H1 (cell line): ENCODE measurements around the gene DPEP1. TPM values are rescaled to one million over a fixed set of nuclear protein-coding genes. Genes with fewer than 3 reads are reported as not detected.

ENCODE experiments used
- CTCF ChIA-PET: fragments of 300-600 bp; sonication (Branson Sonifier 250); formaldehyde crosslinking; loops from one replicate; lab custom pipeline; 2021; ENCODE audit not compliant: partially characterized antibody; lab: Charles Lee
- POLR2A ChIA-PET: fragments of 300-600 bp; sonication (Branson Sonifier 250); formaldehyde crosslinking; loops from one replicate; lab custom pipeline; 2021; ENCODE audit warnings: inconsistent platforms; ENCODE audit not compliant: partially characterized antibody; lab: Charles Lee
- DNase-seq, 2 experiments: peaks; one replicate each; pipeline versions ENCODE4 v3.0.0 to v3.0.0-alpha.2; 2010 to 2022; ENCODE audit warnings: low spot score in 2 of 2, low read depth in 1 of 2, mixed read lengths in 1 of 2
- FAIRE-seq: peaks from 2 replicates; lab custom pipeline; 2011; peaks lifted over from hg19 to GRCh38; lab: Jason Lieb, UNC
- H2AFZ ChIP-seq: 2 replicates; pipeline ENCODE4 v1.8.1; 2012; ENCODE audit warnings: low read length, inconsistent platforms
- H2AK5ac ChIP-seq: 2 replicates; pipeline ENCODE4 v1.6.1; 2013; ENCODE audit warnings: low read depth, low read length
- H2BK120ac ChIP-seq: replicated peaks from 2 replicates; pipeline ENCODE3; 2013; ENCODE audit warnings: low read depth, low read length, inconsistent platforms
- H2BK12ac ChIP-seq: 2 replicates; pipeline ENCODE4 v1.6.1; 2013; ENCODE audit warnings: low read depth, low read length
- H2BK15ac ChIP-seq: 2 replicates; pipeline ENCODE4 v1.6.1; 2013; ENCODE audit warnings: low read length
- H2BK20ac ChIP-seq: 2 replicates; pipeline ENCODE4 v1.6.1; 2013; ENCODE audit warnings: low read length
- H2BK5ac ChIP-seq: 2 replicates; pipeline ENCODE4 v1.6.1; 2013; ENCODE audit warnings: low read depth, low read length
- H3K14ac ChIP-seq: 2 replicates; pipeline ENCODE4 v1.6.1; 2013; ENCODE audit warnings: inconsistent platforms; ENCODE audit not compliant: insufficient read length
- H3K18ac ChIP-seq: 2 replicates; pipeline ENCODE4 v1.6.1; 2013; ENCODE audit warnings: low read length; ENCODE audit errors: extremely low read depth
- H3K23ac ChIP-seq: 2 replicates; pipeline ENCODE4 v1.6.1; 2013; ENCODE audit warnings: inconsistent platforms; ENCODE audit not compliant: insufficient read length
- H3K23me2 ChIP-seq: 2 replicates; pipeline ENCODE4 v1.6.1; 2013; ENCODE audit warnings: low read depth, low read length
- H3K27ac ChIP-seq: 2 replicates; pipeline ENCODE4 v1.6.1; 2011; ENCODE audit warnings: low read depth, low read length, inconsistent platforms
- H3K27me3 ChIP-seq, 4 experiments: replicated peaks in 1 of 4; 1 replicate in 1 of 4; 2 replicates in 3 of 4; pipeline versions ENCODE4 v1.6.1 to v1.8.1; 2011 to 2013; ENCODE audit warnings: low read length in 3 of 4, mild to moderate bottlenecking in 3 of 4, inconsistent platforms in 2 of 4, mixed read lengths in 2 of 4, moderate library complexity in 1 of 4; ENCODE audit not compliant: control insufficient read depth in 3 of 4, insufficient read depth in 3 of 4; ENCODE audit errors: extremely low read depth in 1 of 4
- H3K36me3 ChIP-seq, 4 experiments: 2 replicates each; pipeline versions ENCODE4 v1.6.1 to v1.8.1; 2011 to 2013; ENCODE audit warnings: mild to moderate bottlenecking in 4 of 4, low read length in 3 of 4, moderate library complexity in 2 of 4, control low read depth in 1 of 4, inconsistent platforms in 1 of 4; ENCODE audit not compliant: insufficient read depth in 4 of 4, control insufficient read depth in 2 of 4
- H3K4ac ChIP-seq: replicated peaks from 2 replicates; pipeline ENCODE3; 2013; ENCODE audit warnings: low read length, low read depth, mixed read lengths, inconsistent platforms; ENCODE audit not compliant: insufficient read length
- H3K4me1 ChIP-seq, 4 experiments: replicated peaks in 1 of 4; 1 replicate in 1 of 4; 2 replicates in 3 of 4; pipeline versions ENCODE4 v1.6.1 to v1.8.1; 2011 to 2013; ENCODE audit warnings: low read length in 3 of 4, inconsistent platforms in 2 of 4, mixed read lengths in 1 of 4; ENCODE audit not compliant: insufficient read depth in 4 of 4, control insufficient read depth in 3 of 4
- H3K4me2 ChIP-seq, 2 experiments: 2 replicates each; pipeline versions ENCODE4 v1.6.1 to v1.8.1; 2011 to 2013; ENCODE audit warnings: low read depth in 2 of 2, low read length in 2 of 2, control low read depth in 1 of 2, inconsistent platforms in 1 of 2, mild to moderate bottlenecking in 1 of 2; ENCODE audit not compliant: insufficient read depth in 1 of 2
- H3K4me3 ChIP-seq, 4 experiments: fragments of 200-600, 300-600 bp in 1 of 4; sonication (generic), shearing (Covaris generic), sonication (Bioruptor Twin) in 1 of 4; 2 replicates each; pipeline versions ENCODE4 v1.5.1 to v1.8.1; 2011 to 2016; ENCODE audit warnings: low read length in 4 of 4, low read depth in 3 of 4, control low read depth in 2 of 4, inconsistent platforms in 2 of 4, mild to moderate bottlenecking in 2 of 4, mixed read lengths in 1 of 4, moderate library complexity in 1 of 4; ENCODE audit not compliant: insufficient read depth in 2 of 4; ENCODE audit errors: extremely low read depth in 1 of 4
- H3K56ac ChIP-seq: replicated peaks from 2 replicates; pipeline ENCODE3; 2013; ENCODE audit warnings: low read depth, mild to moderate bottlenecking, mixed read lengths, low read length, inconsistent platforms; ENCODE audit not compliant: insufficient read length
- H3K79me1 ChIP-seq: 2 replicates; pipeline ENCODE4 v1.6.1; 2013; ENCODE audit warnings: low read depth, low read length, control low read depth
- H3K79me2 ChIP-seq, 2 experiments: 2 replicates each; pipeline versions ENCODE4 v1.6.1 to v1.8.1; 2012 to 2013; ENCODE audit warnings: low read length in 2 of 2, mild to moderate bottlenecking in 2 of 2, inconsistent platforms in 1 of 2; ENCODE audit not compliant: insufficient read depth in 2 of 2, control insufficient read depth in 1 of 2
- H3K9ac ChIP-seq, 4 experiments: replicated peaks in 1 of 4; 1 replicate in 1 of 4; 2 replicates in 3 of 4; pipeline versions ENCODE4 v1.6.1 to v1.8.1; 2011 to 2013; ENCODE audit warnings: low read depth in 3 of 4, low read length in 3 of 4, control low read depth in 2 of 4, mild to moderate bottlenecking in 2 of 4, moderate library complexity in 2 of 4, inconsistent platforms in 1 of 4; ENCODE audit errors: extremely low read depth in 1 of 4
- H3K9me3 ChIP-seq, 2 experiments: 2 replicates each; pipeline versions ENCODE4 v1.6.1 to v1.8.1; 2012 to 2013; ENCODE audit warnings: mild to moderate bottlenecking in 2 of 2, moderate library complexity in 2 of 2, control low read depth in 1 of 2, inconsistent platforms in 1 of 2, low read depth in 1 of 2, low read length in 1 of 2, mixed read lengths in 1 of 2; ENCODE audit not compliant: insufficient read depth in 2 of 2
- H4K20me1 ChIP-seq, 2 experiments: replicated peaks in 1 of 2; 2 replicates each; pipeline versions ENCODE3 to v1.8.1; 2011 to 2013; ENCODE audit warnings: inconsistent platforms in 2 of 2, low read length in 2 of 2, mild to moderate bottlenecking in 1 of 2; ENCODE audit not compliant: insufficient read depth in 2 of 2, control insufficient read depth in 1 of 2
- H4K5ac ChIP-seq: 2 replicates; pipeline ENCODE4 v1.6.1; 2013; ENCODE audit warnings: low read length, low read depth, mixed read lengths, inconsistent platforms; ENCODE audit not compliant: insufficient read length
- H4K8ac ChIP-seq: 2 replicates; pipeline ENCODE4 v1.8.0; 2013; ENCODE audit warnings: mild to moderate bottlenecking, moderate library complexity, low read length, inconsistent platforms; ENCODE audit not compliant: insufficient read depth; ENCODE audit errors: extremely low read depth
- H4K91ac ChIP-seq: replicated peaks from 2 replicates; pipeline ENCODE3; 2013; ENCODE audit warnings: low read length, mixed read lengths, inconsistent platforms; ENCODE audit not compliant: insufficient read length
- CBX5 ChIP-seq: fragments of 300-800, 300-1000 bp; sonication (generic); IDR thresholded peaks from 2 replicates; pipeline ENCODE4 v1.7.1; 2016; ENCODE audit warnings: antibody characterized with exemption, low read length, low read depth
- POU5F1 ChIP-seq: IDR thresholded peaks from 2 replicates; pipeline ENCODE4 v1.6.1; 2011; ENCODE audit warnings: low read depth, mild to moderate bottlenecking, low read length, moderate library complexity
- RNF2 ChIP-seq: fragments of 200-900, 300-1000 bp; sonication (generic); IDR thresholded peaks from 2 replicates; pipeline ENCODE4 v1.7.1; 2016; ENCODE audit warnings: borderline replicate concordance, low read depth, mild to moderate bottlenecking, antibody characterized with exemption, low read length; ENCODE audit not compliant: poor library complexity, severe bottlenecking; ENCODE audit errors: missing control alignments
- SRF ChIP-seq: IDR thresholded peaks from 2 replicates; pipeline ENCODE4 v1.6.1; 2011; ENCODE audit warnings: mild to moderate bottlenecking, low read depth, low read length, moderate library complexity
- TAF1 ChIP-seq: IDR thresholded peaks from 2 replicates; pipeline ENCODE4 v1.6.1; 2011; ENCODE audit warnings: mild to moderate bottlenecking, low read depth, low read length
- ZNF274 ChIP-seq: IDR thresholded peaks from 2 replicates; pipeline ENCODE4 v1.7.0; 2012; ENCODE audit warnings: low read length, borderline replicate concordance; ENCODE audit errors: extremely low read depth
- WGBS, 2 experiments: shearing (Covaris generic) in 1 of 2; methylation state at CpG; one replicate each; pipeline versions ENCODE4 v1.1.6 to v1.1.7; 2013 to 2015; ENCODE audit warnings: low lambda C conversion rate in 2 of 2, mixed read lengths in 2 of 2, inconsistent platforms in 1 of 2, low coverage in 1 of 2, missing lambda C conversion rate in 1 of 2; ENCODE audit not compliant: insufficient replicate concordance in 2 of 2, insufficient coverage in 1 of 2, insufficient read length in 1 of 2; ENCODE audit errors: extremely low coverage in 1 of 2, missing lambda C conversion rate in 1 of 2; 5-methylcytosine and 5-hydroxymethylcytosine counted together
- polyA plus RNA-seq, 7 experiments: library from polyadenylated mRNA; depleted of rRNA in 3 of 7; stranded (reverse) in 5 of 7; unstranded in 2 of 7; fragments of >200 nt in 5 of 7; fragments of 200-250 nt in 2 of 7; gene quantifications; 1 replicate in 5 of 7; 2 replicates in 1 of 7; 4 replicates in 1 of 7; pipeline versions ENCODE4 v1.2.1 to v1.2.3, GENCODE V29; 2011 to 2013; ENCODE audit warnings: missing spikeins in 2 of 7, mixed read lengths in 2 of 7
- total RNA-seq: library from RNA; stranded (reverse); fragmentation: NEBNext Ultra II Directional; extraction: Animal tissue kit (Norgen Biotek cat#: 25700); gene quantifications from 2 replicates; pipeline ENCODE4 v1.2.1, GENCODE V29; 2021
- TF ChIP-seq, protein P1 (sequence below): IDR thresholded peaks from 2 replicates; pipeline ENCODE4 v1.6.1; 2012; ENCODE audit warnings: inconsistent platforms

The DPEP1 gene
- total and polyA plus RNA-seq, 2 of the 8 experiments (the other 6 are each of a cell fraction or from before 2014, with no cell fraction given), result 2.8 to 3.1 TPM

DNA sequence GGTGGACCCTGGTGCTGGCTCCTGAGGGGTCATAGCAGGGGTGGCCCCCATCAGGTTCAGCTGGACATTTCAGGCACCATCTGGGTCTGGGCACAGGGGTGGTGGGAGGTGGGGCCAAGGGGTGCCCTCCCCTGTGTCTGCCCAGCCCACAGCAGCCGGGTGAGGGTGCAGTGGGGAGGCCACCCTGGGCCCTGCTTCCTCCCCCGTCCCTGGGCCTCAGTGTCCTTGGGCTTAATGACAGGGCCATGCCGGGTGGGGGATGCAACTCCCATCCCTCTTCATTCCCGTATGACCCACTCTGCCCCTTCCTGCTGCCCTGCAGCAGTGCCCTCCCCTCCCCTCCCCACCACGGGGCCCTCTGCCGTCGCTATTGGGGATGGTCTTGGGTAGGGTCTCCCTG, 27.2 kb upstream of the DPEP1 start:
- TF ChIP-seq POU5F1 (no peak), TAF1 (no peak), SRF (no peak), ZNF274 (no peak), RNF2 (no peak), CBX5 (no peak)
- TF ChIP-seq, protein P1, sequence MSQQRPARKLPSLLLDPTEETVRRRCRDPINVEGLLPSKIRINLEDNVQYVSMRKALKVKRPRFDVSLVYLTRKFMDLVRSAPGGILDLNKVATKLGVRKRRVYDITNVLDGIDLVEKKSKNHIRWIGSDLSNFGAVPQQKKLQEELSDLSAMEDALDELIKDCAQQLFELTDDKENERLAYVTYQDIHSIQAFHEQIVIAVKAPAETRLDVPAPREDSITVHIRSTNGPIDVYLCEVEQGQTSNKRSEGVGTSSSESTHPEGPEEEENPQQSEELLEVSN, result no peak
- TF ChIP-seq, all 59 proteins: peak for 0
- no peak overlapping the region for H3K23ac ChIP-seq
- H3K14ac ChIP-seq, result no peak overlapping the region
- peaks cover 0 to 2% of the 10 kb centered on the region in 2 experiments for H4K20me1 ChIP-seq
- no peaks in the 10 kb centered on the region for H3K4me1 ChIP-seq
- H2BK20ac ChIP-seq, result no peak overlapping the region
- no peak overlapping the region for H2AFZ ChIP-seq
- no peak overlapping the region for H2BK120ac ChIP-seq
- H3K9ac ChIP-seq, result no peak overlapping the region
- no peaks in the 10 kb centered on the region for H3K23me2 ChIP-seq
- H3K79me1 ChIP-seq, result peaks cover 4% of the 10 kb centered on the region; the same call in 1 of the 2 replicates
- DNase-seq (no peak), FAIRE-seq (no peak)
- peaks cover 0 to 22% (median 7%) of the 10 kb centered on the region in 4 experiments; a peak in 6 of 8 replicates for H3K36me3 ChIP-seq
- POLR2A ChIA-PET, result no interaction called here
- H3K18ac ChIP-seq, result no peak overlapping the region
- 86% methylated on average over 4 of the region's 7 CpGs; no CpG with 5 or more reads in 1 of the 2 experiments for WGBS, 2 experiments
- no peak overlapping the region for H2BK12ac ChIP-seq
- H3K27ac ChIP-seq, result no peak overlapping the region
- no peaks in the 10 kb centered on the region for H3K79me2 ChIP-seq
- H3K9me3 ChIP-seq, result peaks cover 5 to 19% of the 10 kb centered on the region in 2 experiments; a peak in 3 of 4 replicates
- no peak overlapping the region for H2AK5ac ChIP-seq
- no peaks in the 10 kb centered on the region for H3K27me3 ChIP-seq
- H2BK15ac ChIP-seq, result no peak overlapping the region
- no peak overlapping the region for H4K5ac ChIP-seq
- H2BK5ac ChIP-seq, result no peak overlapping the region
- H3K4me3 ChIP-seq, result no peak overlapping the region
- CTCF ChIA-PET, result no interaction called here
- H3K56ac ChIP-seq, result no peak overlapping the region
- no peak overlapping the region for H3K4me2 ChIP-seq
- H4K8ac ChIP-seq, result no peak overlapping the region
- H3K4ac ChIP-seq, result no peak overlapping the region
- no peak overlapping the region for H4K91ac ChIP-seq
